HG02763 (cell line): ENCODE results near the gene WWOX.

Source experiments
- ATAC-seq: cut with Tn5 transposase; IDR thresholded peaks from one replicate; pipeline ENCODE4 v1.9.1; 2021; ENCODE audit warnings: mild to moderate bottlenecking, moderate library complexity; ENCODE audit not compliant: unreplicated experiment

The WWOX gene

GRCh38 chr16:79128706-79129105, 1029.3 kb downstream of the WWOX start:
- ATAC-seq, result no peak

GRCh38 chr16:79130616-79131015, 1031.2 kb downstream of the WWOX start:
- ATAC-seq, result no peak

- no peak for ATAC-seq
Observed at GRCh38 chr16:79131321-79132075, 1032.0 kb downstream of the WWOX start.

- no peak for ATAC-seq
Observed at GRCh38 chr16:79132701-79133100, 1033.2 kb downstream of the WWOX start.

GRCh38 chr16:79134300-79134699, 1034.8 kb downstream of the WWOX start:
- ATAC-seq, result no peak

GRCh38 chr16:79136955-79137354, 1037.5 kb downstream of the WWOX start:
- ATAC-seq, result no peak

- no peak for ATAC-seq
Observed at GRCh38 chr16:79137426-79137939, 1038.0 kb downstream of the WWOX start.

- no peak for ATAC-seq
Observed at GRCh38 chr16:79139799-79140198, 1040.3 kb downstream of the WWOX start.

- no peak for ATAC-seq
Observed at GRCh38 chr16:79143026-79143425, 1043.6 kb downstream of the WWOX start.

- ATAC-seq, result no peak
Observed at GRCh38 chr16:79150151-79150550, 1050.7 kb downstream of the WWOX start.

GRCh38 chr16:79150632-79151310, 1051.3 kb downstream of the WWOX start:
- ATAC-seq, result no peak

- no peak for ATAC-seq
Observed at GRCh38 chr16:79154086-79154485, 1054.6 kb downstream of the WWOX start.

- ATAC-seq, result no peak
Observed at GRCh38 chr16:79155471-79155870, 1056.0 kb downstream of the WWOX start.

GRCh38 chr16:79155904-79156303, 1056.5 kb downstream of the WWOX start:
- no peak for ATAC-seq

GRCh38 chr16:79156761-79157160, 1057.3 kb downstream of the WWOX start:
- no peak for ATAC-seq

GRCh38 chr16:79158337-79158736, 1058.9 kb downstream of the WWOX start:
- ATAC-seq, result no peak

- ATAC-seq, result no peak
Observed at GRCh38 chr16:79159261-79160049, 1060.0 kb downstream of the WWOX start.

- ATAC-seq, result no peak
Observed at GRCh38 chr16:79162977-79163376, 1063.5 kb downstream of the WWOX start.

- ATAC-seq, result no peak
Observed at GRCh38 chr16:79163691-79164387, 1064.4 kb downstream of the WWOX start.

- no peak for ATAC-seq
Observed at GRCh38 chr16:79164388-79164995, 1065.0 kb downstream of the WWOX start.
